HT-29 (cell line): ENCODE data around the gene HMHB1. TPM values are rescaled to one million over a fixed set of nuclear protein-coding genes. Genes with fewer than 3 reads are reported as not detected.
"Not testable (repeated sequence)": the region's sequence is repeated elsewhere in the genome, so short reads cannot be mapped to it uniquely, and the experiment has no call there.

ENCODE experiments used
- DNase-seq: peaks from one replicate; pipeline ENCODE4 v3.0.0-alpha.2; 2015; ENCODE audit warnings: low spot score
- total RNA-seq: library from RNA; depleted of rRNA; stranded (reverse); fragments of >200 nt; shearing (Covaris generic); gene quantifications from 2 replicates; pipeline ENCODE4 v1.2.3, GENCODE V29; 2014

The HMHB1 gene
- total RNA-seq, 1 experiment from 2014 or later = not detected

DNA sequence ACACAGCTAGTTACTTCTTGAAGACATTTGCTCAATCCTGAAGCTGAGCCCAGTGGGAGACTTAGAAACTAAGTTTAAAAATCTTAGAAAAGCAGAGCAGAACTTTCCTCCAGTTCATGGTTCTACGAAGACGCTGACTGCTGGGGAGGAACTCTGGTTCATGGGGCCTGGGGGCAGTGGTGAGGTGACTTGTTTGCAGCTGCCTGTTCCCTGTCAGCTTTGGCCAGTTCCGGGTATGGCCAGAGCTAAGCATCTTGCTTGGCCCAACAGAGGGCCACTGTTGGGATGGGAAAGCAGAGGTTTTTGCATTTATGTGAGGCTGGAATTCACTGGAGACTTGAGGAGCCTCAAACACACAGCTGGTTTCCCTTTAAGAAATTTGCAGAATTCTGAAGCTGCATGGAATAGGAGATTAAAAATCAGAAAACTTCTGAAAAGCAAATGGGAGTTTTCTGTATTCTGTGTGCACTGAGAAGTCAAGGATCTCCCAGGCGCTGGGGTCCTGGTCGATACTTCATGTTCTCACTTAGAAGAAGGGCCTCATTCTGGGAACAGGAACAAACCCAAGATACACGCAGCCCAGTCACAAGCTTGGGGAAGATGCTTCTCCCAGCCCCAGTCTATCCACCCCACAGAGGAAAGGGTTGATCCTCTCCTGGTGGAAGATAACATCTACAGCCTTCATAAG lies 10.6 kb upstream of the HMHB1 start:
- no peak for DNase-seq

DNA sequence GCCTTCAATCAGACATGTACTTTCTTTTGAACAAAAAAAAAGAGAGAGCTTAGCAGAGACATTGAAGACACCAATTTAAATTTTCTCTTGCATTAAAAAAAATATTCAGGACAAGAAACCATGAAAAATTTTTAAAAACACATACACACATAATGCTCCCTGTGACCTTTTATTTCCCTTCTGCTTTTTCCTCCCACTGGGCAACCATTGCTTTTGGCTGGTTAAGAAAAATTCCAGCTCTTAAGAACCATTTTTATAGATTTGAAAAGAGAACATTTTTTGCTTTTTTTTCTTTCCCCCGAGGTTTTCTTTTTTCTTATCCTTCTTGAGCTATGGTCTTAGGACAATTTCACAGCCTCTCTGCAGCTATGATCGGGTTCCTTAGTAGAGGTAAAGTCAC lies 6.1 kb upstream of the HMHB1 start:
- no peak for DNase-seq

DNA sequence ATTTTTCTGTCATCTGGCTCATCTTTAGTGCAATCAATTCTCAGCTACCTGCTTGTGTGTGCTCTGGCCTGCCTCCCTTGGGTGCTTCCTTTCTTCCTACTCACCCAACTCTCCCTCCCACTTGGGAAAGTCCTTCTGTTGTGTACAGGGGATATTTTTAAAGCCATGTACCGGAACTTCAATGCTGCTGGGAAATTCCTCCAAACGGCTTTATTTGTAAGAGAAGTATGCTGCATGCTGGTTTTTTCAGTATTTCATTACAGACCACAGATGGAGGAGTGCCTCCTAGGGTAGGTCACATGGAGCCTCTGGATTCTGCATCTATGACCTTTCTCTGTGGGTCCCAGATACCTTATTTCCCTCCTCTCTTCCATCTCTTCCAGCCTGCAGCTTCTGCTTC lies 5.4 kb upstream of the HMHB1 start:
- DNase-seq = no peak

DNA sequence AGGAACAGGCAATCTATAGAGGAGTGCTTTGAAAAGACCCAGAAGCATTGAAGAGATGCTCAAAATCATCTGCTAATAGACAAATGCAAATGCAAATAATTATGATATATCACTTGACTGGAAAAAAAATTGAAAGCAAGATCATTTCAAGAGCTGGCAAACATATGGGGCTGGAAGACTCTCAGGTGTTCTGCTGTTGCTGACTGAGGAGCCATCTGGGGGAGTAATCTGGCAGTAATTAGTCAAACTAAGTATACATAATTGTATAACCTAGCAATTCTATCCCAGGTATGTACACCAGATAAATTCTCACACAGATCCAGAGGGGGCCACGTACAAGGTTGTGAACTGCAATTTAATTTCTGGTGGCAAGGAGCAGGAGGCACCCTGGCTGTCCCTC lies 4.6 kb upstream of the HMHB1 start:
- no peak for DNase-seq

DNA sequence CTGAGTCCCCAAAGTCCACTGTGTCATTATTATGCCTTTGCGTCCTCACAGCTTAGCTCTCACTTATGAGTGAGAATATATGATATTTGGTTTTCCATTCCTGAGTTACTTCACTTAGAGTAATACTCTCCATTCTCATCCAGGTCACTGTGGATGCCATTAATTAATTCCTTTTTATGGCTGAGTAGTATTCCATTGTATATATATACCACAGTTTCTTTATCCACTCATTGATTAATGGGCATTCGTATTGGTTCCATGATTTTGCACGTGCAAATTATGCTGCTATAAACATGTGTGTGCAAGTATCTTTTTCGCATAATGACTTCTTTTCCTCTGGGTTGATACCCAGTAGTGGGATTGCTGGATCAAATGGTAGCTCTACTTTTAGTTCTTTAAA lies 4.4 kb downstream of the HMHB1 start:
- not testable (repeated sequence) for DNase-seq

DNA sequence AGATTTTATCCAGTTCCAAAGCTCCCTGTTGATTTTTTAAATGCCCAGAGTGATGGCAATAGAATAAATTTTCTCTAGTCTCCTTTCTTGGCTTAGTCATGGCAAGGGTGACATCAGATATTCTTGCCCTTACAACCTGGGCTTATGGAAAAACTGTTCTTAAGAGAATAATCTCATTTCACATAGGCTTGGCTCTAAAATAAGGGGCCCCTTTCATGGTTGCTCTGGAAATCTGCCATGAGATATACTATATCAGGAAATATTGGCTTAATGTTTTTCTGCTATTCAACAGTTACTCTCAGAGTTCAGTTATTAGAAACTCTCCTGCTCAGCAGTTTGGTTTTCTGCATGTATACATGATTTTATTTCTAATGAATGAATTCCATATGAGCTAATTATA lies 7.8 kb downstream of the HMHB1 start:
- DNase-seq = no peak

DNA sequence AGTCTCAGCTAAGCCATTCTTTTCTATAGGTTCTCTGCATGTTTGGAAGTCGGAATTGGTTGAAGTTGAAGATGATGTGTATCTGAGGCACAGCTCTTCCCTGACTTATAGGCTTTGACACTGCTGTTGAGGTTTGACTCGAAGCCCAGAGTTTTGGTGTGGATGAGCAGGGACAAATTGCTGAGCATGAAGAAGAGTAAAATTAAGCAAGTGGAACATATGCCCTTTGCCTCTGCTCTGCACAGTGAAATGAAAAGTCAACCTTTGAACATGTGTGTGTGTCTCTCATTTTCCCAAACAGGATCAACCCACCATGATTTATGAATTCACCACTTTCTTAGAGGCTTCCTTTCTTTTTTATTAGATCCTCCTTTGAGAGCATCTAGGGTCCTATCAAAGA lies 8.5 kb downstream of the HMHB1 start:
- no peak for DNase-seq

DNA sequence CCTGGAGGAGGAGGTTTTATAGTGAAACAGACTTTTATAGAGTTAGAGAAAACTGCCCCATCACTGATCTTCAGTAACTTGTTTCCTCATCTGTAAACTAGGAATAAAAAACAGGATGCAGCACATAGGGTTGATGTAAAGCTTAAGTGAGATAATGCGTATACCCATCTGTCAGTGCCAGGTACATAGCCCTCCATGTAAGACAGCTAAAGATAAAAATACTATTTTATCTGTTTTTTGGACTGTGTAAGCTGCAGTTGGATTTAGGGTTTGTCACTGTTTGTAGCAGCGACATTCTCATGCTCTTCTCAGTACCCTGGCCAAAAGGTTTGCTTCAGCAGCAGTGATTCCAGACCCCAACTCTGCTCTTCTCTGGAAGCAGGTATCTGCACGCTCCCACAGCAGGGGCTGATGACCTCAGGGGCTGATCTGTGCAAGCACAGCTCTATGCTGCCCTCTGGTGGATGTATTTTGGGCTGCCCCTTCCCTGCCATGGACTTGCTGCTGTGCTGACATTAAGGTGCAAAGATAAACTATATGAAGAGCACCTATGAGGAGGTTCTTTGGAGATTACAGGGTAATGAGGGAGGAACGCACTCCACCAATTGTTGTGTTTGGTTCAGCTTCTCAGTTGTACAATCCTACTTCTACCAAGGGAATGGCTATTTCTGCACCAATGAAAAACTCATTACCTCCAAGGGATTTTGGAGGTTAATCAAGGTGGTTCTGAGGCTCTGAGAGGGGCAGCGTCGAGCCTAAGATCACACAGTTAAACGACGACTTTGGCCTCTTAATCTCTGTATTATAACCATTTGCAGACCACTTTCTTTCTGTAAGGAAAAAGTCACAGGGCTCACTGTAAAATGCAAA lies 13.1 kb downstream of the HMHB1 start:
- DNase-seq = peak; percentile 82

DNA sequence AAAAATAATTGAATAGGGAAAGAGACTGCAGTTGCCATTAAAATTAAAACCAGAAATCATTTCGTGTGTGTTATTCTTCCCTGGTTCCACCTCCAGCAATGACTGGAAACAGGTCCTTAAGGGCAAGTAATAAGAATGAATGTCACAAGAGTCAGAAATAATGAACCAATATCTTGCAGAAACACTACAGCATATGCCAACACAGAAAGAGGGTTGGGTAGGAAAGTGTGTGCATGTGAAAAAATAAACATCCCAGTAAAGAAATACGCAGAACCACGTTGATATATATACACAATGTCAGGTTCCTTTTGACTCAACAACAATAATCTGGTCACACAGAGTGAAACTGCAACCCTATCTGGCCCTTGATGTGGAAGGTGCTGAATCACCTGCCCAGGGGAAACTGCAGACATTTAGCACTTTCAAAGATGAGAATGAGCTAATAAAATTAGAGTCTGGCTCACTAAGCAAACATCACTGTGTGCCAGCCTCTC lies 15.0 kb downstream of the HMHB1 start:
- no peak for DNase-seq

DNA sequence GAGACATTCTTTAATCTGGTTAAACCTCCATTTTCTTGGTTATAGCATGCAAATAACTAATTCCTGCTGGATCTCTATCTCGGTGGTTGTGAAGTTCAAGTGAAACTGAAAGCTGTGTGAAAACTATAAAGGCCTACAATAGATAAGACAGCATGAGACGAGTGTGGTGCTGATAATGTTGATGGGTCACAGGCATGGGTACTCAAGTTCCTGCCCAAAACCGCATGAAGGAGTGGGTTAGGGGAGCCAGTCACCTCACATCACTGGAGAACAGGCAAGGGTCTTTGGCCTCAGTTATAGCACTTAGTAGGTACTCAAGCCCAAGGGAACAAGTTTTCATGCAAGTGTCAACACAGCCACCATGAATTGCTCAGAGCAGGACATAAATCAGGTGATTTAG lies 16.7 kb downstream of the HMHB1 start:
- no peak for DNase-seq

DNA sequence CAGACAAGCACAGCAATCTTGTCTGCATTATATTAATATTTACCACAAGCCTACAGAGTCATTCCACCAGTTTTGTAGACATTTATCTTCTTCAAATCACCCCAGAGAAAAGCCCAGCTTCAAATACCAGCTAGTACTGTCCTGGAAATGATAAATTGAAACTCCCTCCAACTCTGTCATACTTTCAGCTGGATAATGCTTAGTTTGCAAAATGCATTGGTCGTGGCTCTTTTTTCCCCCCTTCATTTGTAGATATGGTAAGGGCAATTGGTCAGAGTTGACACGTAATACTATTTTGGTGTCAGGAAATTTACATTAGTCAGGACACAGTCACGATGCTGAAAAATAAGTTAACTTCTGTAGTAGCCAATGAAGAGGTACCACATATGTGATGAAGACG lies 21.2 kb downstream of the HMHB1 start:
- DNase-seq = no peak

DNA sequence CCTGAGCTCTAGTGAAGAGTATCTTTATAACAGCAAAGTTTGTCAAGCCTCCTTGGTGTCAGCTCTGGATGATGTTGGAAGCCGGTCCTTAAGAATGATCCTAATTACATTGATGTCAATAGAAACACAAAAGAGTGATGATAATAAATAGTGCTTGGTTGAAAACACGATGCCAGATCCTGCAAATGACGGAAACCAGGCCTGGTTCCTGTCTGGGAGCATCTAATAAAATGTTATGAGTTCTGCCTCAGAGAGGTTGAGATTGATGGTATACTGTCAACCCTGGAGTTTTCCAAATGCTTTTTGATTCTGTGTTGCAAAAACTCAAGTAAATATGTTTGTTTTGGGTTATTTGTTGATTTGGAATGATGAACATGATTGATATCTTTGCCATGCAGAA lies 23.3 kb downstream of the HMHB1 start:
- no peak for DNase-seq

DNA sequence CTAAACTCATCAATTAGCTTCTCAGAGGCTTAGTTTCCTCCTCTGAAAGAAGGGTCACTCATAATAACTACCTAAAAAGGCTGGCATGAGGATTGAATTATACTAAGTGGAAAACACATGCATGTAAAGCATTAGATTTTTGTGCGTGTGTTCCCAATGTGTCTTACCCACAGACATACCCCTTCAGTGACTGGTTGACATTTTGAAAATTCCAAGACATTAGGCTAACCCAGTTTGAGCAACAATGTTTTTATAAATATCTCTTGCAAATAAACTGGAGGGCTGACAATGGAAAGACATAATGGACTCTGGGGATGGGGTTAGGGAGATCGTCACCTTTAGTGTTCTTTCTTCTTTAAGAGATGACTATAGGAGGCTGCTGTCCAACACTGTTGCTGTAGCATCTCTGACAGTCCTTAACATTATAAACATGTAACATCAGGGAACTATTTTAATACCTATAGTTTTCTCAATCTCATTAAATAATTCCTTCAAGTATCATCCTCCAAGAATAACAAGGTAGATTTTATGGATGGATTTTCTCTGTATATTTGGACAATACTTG lies 24.3 kb downstream of the HMHB1 start:
- no peak for DNase-seq

DNA sequence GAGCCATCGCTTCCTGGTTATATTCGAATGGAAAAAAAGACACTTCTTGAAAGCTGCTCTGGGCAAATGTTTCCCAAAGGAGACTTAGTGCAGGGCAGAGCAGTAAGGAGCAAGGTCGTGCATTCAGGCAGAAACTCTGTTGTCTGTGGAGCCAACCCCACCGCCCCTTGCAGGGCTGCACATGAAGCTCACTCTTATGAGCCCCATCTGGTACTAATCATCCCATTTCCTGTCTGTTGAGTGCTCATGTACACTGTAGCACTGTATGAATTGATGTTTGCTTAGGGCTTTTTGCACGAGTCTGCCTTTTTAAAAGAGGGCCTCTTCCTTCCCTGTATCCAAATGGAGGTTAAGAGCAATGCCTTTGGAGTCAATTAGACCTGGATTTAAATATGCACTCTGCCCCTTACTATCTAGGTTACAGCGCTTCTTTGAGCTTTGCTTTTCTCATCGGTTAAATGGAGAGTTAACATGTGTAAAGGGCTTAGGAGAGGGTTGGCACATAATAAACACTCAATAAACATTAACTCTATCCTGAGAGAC lies 25.4 kb downstream of the HMHB1 start:
- no peak for DNase-seq

DNA sequence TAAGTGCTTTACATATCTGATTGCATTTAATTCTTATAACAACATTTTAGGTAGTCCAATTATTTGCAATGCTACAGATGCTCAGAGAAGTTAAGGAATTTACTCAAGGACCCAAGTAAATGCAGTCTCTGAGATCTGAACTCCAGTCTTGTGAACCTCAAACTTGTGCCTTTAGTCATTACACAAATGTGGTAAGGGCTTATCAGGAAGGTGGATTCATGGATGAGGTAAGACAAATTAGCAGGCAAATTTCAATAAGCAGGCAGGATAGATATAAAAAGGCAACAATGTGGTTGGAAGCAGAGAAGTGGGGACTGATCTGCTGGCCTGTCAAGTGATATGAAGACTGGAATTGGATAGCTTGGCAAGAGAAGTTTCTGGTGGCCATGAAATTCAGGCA lies 29.5 kb downstream of the HMHB1 start:
- DNase-seq = no peak

DNA sequence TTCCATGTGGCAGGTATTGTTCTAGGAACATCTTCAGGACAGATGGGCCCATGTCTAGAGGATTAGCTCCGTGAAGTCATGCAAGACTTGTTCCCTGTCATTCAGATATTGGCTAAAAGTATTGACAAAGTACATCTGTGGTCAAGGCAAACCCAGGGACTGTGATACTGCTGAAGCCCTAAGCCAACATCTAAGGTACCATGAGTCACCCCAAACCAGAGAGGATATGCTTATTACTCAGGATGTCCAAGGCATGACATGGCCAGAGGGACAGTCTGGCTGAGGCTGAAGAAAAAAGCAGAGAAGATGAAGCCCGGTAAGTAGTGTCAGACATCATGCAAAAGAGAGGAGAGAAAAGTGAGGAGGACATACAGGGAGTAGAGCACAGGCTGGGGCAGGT lies 31.0 kb downstream of the HMHB1 start:
- DNase-seq = no peak

DNA sequence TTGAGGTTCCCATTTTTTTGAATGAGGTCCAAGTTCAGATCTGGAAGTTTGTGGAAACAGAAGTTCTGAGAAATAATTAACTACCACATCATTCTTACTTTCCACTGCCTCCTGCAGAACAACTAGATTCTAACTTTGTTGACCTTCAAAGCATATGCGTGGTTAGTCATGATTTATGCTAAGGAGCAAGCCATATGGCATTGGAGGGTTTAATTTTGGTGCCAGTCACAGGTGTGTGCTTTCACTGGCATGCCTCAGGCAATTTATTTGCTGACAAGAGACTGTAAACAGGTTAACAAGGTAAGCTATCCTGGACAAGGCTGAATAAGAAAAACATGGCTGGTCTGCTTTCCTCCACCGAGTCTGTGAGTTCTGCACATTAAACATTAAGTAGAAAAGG lies 31.5 kb downstream of the HMHB1 start:
- DNase-seq = no peak

DNA sequence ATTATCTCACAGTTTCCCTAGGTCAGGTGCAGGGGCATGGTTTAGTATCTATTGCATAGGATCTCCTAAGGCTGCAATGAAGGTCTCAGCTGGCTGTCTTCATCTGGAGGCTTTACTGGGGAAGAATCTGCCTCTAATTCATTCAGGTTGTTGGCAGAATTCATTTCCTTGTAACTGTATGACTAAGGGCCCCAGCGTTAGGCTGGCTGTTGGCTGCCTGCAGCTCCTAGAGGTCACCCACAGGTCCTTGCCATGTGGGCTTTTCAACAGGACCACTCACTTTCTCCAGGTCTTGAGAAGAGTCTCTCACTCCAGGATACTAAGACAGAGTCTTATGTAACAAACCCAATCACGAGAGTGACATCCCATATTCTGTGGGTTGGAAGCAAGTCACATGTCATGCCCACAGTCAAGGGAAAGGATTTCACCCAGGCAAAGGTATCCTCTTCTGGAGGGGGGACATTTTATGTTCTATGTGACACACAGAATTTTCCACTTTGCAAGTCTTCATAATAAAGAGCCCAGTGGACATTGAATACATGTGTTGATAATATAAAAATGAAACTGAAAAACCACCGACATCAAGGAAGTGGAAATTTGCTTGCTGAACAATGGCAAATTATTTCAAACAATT lies 38.2 kb downstream of the HMHB1 start:
- DNase-seq = no peak

DNA sequence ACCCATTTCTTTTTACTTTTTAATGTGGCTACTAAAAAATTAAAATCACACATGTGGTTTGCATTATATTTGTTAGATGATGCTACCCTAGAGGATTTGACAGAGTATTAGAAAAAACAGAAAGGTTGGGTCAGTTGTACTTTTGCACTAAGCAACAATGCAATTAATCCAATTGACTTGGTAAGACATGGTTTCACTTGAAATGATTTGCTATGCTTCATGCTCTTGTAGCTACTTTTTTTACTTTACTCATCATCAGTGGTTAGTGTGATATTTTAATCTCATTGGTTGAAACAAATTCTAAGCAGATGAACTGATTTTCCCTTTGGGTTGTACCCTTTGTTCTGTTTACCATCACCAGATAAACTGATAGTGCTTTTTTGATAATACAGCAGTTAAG lies 39.4 kb downstream of the HMHB1 start:
- DNase-seq = no peak

DNA sequence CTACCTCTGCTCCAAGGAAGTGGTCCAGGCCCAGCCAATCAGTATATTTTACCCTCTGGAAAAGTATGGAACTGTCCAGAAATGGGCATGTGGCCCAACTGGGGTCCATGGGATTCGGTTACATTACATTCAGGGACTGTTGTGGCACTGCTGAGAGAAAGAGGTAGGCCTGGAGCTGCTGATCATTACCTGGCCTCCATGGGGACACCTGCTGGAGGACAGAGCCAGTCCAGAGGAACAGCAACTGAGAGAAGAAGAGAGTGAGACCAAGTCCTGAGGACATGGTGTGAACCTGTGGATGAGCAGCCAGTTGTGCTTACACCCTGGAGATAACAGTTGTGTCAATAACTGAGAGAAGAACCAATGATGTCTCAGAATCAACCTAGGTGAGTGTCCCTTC lies 48.2 kb downstream of the HMHB1 start:
- DNase-seq = peak; percentile 3

DNA sequence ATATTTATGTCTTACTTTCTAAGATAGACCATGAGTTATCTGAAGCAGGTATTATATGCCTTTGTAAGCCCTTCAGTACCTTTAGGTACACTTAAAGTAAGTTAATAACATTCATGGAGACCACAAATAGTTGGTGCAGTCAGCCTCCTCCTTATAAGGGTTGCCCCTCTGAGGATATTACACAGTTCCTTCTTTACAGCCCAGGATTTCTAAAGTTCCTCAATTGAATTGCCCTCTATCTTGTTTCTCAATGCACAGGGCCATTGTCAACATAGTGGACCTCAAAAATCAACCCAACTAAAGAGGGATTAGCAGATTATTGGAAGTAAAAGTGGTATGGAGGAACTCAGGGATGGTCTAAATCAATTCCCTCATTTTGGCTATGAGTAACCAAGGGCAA lies 50.3 kb downstream of the HMHB1 start:
- DNase-seq = no peak

DNA sequence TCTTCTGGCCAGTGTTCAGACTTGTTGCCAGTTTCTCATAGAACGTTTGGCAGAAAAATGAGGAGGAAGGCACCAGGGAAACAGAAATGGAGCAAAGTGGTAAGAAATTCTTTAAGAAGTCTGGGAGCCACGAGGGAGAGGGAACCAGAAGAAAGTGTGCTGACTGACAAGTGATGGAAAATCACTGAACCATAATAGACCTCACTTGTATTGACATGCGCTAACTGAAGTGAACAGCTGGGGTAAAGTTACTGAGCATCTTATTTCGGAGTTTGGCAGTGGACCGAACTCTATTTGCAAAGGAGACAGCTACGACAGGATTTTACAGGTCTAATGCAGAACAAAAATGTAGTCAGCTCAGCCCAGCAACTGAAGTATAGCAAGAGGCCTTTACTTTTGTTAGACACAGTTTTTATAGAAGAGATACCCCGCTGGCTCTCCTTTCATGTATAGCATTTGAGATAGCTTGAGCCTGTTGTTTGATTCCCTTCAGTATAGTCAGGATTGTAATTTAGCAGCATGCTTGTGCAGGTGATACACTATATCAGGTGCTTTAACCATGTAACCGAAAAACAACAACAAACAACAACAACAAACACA lies 53.6 kb downstream of the HMHB1 start:
- DNase-seq = no peak
